Heart left ventricle (tissue), 16 donors: Measurements from ENCODE around the gene OMA1. TPM values are rescaled to one million over a fixed set of nuclear protein-coding genes. Genes with fewer than 3 reads are reported as not detected.

Source experiments
- ATAC-seq, 4 donors: fragments of 200-7000 bp; cut with Tn5 transposase; one replicate each; pipeline ENCODE4 v1.9.1; 2020 to 2022; ENCODE audit warnings: moderate library complexity in 4 of 4, mild to moderate bottlenecking in 3 of 4, moderate number of reproducible peaks in 1 of 4
- DNase-seq, 5 donors: peaks; one replicate each; pipeline ENCODE4 v3.0.0-alpha.2; 2020
- H3K27ac ChIP-seq, 12 donors: fragments of 200-600 bp; sonication (generic) in 4 of 12; one replicate each; pipeline versions ENCODE4 v1.5.0 to v1.8.0; 2016 to 2022; ENCODE audit warnings: mild to moderate bottlenecking in 2 of 12
- H3K27me3 ChIP-seq, 9 donors: fragments of 200-600 bp; sonication (generic) in 2 of 9; one replicate each; pipeline versions ENCODE4 v1.5.1 to v1.8.0; 2016 to 2022; ENCODE audit warnings: mild to moderate bottlenecking in 3 of 9
- H3K36me3 ChIP-seq, 9 donors: fragments of 200-600 bp; sonication (generic) in 2 of 9; one replicate each; pipeline versions ENCODE4 v1.5.0 to v1.8.0; 2018 to 2022; ENCODE audit warnings: mild to moderate bottlenecking in 2 of 9
- H3K4me1 ChIP-seq, 12 donors: fragments of 200-600 bp; sonication (generic) in 4 of 12; one replicate each; pipeline versions ENCODE4 v1.5.0 to v1.8.0; 2016 to 2022; ENCODE audit warnings: mild to moderate bottlenecking in 3 of 12
- H3K4me3 ChIP-seq, 12 donors: fragments of 200-600 bp; sonication (generic) in 4 of 12; one replicate each; pipeline versions ENCODE4 v1.5.0 to v1.8.0; 2017 to 2022; ENCODE audit warnings: mild to moderate bottlenecking in 9 of 12, moderate library complexity in 4 of 12
- H3K9me3 ChIP-seq, 12 donors: fragments of 200-600 bp; sonication (generic) in 4 of 12; one replicate each; pipeline versions ENCODE4 v1.5.0 to v1.8.0; 2016 to 2022; ENCODE audit warnings: mild to moderate bottlenecking in 1 of 12
- POLR2A ChIP-seq, 2 donors: fragments of 450-650 bp; IDR thresholded peaks; one replicate each; pipeline ENCODE4 v1.6.1; 2017; ENCODE audit warnings: antibody characterized with exemption in 2 of 2, mild to moderate bottlenecking in 2 of 2, moderate library complexity in 2 of 2
- WGBS, 4 donors: extraction: QIAGEN DNeasy Blood & Tissue Kit in 2 of 4; methylation state at CpG; one replicate each; pipeline versions ENCODE4 v1.1.5 to v1.1.7; 2013 to 2018; 5-methylcytosine and 5-hydroxymethylcytosine counted together
- intact Hi-C, 10 donors: fragments of 100-400 bp; cut with DNase I; formaldehyde crosslinking; loops; one replicate each; pipeline versions ENCODE4 v1.11.1 to v1.14.2; 2022
- polyA plus RNA-seq, 2 donors: library from polyadenylated mRNA; stranded (reverse); fragments of 200-250 nt; gene quantifications; one replicate each; pipeline ENCODE4 v1.2.3, GENCODE V29; 2013
- total RNA-seq, 9 donors: library from RNA; depleted of rRNA in 2 of 9; stranded (reverse); fragments of >200 nt in 2 of 9; fragmentation: NEBNext Ultra II Directional in 3 of 9; extraction: Animal tissue kit (Norgen Biotek cat#: 25700) in 3 of 9; gene quantifications; one replicate each; pipeline versions ENCODE4 v1.1.0 to v1.2.4, GENCODE V29; 2016 to 2023
- TF ChIP-seq, protein P1 (sequence below), 12 donors: fragments of 200-600 bp; sonication (generic) in 4 of 12; IDR thresholded peaks; one replicate each; pipeline versions ENCODE4 v1.5.0 to v1.8.0; 2018 to 2022; ENCODE audit warnings: antibody characterized with exemption in 12 of 12, mild to moderate bottlenecking in 5 of 12
- donor health status: ischemic (EF 13 %, LVEDD 7.1; RV severe dilation, severe dysfunction).
- donor health status: healthy with polysubstance abuse.
- donor health status: DM: no; HTN: yes; CAD: no.
- donor health status: DM: no; HTN: no; CAD: no.
- donor health status: ischemic (EF 25% LVEDD 6.9; RV normal size, moderate dysfunction).
- donor health status: ischemic (EF 25% LVEDD 5.7; RV mildly dilated, moderate dysfunction).
- donor health status: healthy.
- donor health status: DM: yes; HTN: yes; CAD: no.
- donor health status: ischemic (EF 35%, LVEDD 5.7; RV mildly dilated, moderate dysfunction).
- donor health status: nonischemic (EF 11% LVEDD 7.7; RV severe dilation, severe dysfunction).
- donor health status: DM: yes; HTN: yes; CAD: no.
- donor health status: PGD.
- donor health status: ischemic (EF 29% LVEDD 5.4; RV normal size, mild dysfunction).
- donor health status: nonischemic (EF 23%, LVEDD 6.1; RV moderate dilation, normal function).

Gene OMA1
- total and polyA plus RNA-seq, 11 donors: 9.6 to 44.5 (median 28.2) TPM

DNA sequence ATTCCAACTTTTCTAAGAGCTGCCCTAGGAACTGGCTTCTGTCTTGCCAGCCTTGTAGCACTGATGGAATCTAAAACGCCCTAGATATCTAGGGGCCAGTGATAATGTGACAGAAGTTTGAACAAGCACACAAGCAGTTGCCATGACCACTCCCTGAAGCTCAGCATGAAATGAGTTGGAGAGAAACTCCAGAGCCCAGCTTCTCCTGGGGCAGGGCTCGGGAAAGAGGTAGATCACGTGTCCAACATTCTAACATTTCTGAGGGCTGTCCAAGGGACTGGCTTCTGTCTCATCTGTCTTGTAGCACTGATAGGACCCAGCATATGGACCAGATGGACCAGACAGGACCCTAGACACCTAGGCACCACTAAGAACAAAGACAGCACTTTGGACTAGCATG lies 37.9 kb downstream of the OMA1 start:
- TF ChIP-seq POLR2A (IDR thresholded peaks at IDR 0.05): no peak
- TF ChIP-seq, protein P1, sequence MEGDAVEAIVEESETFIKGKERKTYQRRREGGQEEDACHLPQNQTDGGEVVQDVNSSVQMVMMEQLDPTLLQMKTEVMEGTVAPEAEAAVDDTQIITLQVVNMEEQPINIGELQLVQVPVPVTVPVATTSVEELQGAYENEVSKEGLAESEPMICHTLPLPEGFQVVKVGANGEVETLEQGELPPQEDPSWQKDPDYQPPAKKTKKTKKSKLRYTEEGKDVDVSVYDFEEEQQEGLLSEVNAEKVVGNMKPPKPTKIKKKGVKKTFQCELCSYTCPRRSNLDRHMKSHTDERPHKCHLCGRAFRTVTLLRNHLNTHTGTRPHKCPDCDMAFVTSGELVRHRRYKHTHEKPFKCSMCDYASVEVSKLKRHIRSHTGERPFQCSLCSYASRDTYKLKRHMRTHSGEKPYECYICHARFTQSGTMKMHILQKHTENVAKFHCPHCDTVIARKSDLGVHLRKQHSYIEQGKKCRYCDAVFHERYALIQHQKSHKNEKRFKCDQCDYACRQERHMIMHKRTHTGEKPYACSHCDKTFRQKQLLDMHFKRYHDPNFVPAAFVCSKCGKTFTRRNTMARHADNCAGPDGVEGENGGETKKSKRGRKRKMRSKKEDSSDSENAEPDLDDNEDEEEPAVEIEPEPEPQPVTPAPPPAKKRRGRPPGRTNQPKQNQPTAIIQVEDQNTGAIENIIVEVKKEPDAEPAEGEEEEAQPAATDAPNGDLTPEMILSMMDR (IDR thresholded peaks at IDR 0.05): no peak
- H3K27ac ChIP-seq: no peak overlapping the region
- H3K27me3 ChIP-seq: no peaks in the 10 kb centered on the region
- no peak overlapping the region for H3K4me3 ChIP-seq
- WGBS, 4 donors: 39 to 53% (median 49%) methylated on average over 3 of the region's 3 CpGs
- H3K9me3 ChIP-seq: peaks cover 0 to 14% (median 5%) of the 10 kb centered on the region in 12 donors
- H3K4me1 ChIP-seq: peaks cover 0 to 9% (median 0%) of the 10 kb centered on the region in 12 donors
- DNase-seq (peak in 2 of 5 donors; percentile 23 to 24), ATAC-seq (peak; percentile 65 to 81 (median 76))
- H3K36me3 ChIP-seq: peaks cover 0 to 54% (median 21%) of the 10 kb centered on the region in 9 donors
- intact Hi-C loops: no loop called here

DNA sequence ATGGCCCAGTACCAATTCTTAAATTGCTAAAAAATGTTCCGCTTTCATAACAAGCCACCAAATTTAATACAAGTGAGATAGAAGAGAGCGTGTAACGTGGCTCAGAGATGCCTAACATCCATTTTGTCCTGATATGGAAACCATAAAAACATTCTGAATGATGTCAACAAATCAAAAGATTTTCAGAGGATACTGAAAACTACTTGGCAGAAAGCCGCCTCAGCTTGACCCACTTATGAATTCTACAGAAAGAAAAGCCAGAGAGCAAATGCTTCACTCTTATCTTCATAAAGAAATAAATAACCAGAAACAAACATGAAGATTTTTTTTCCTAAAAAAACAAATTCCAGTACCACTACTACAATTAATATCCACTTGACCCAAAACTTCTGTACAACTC lies 41.2 kb downstream of the OMA1 start:
- Histone ChIP-seq H3K27ac (no peak overlapping the region), H3K9me3 (peaks cover 0 to 1% (median 0%) of the 10 kb centered on the region in 12 donors), H3K4me3 (no peak overlapping the region), H3K27me3 (no peaks in the 10 kb centered on the region), H3K4me1 (peaks cover 0 to 9% (median 0%) of the 10 kb centered on the region in 12 donors), H3K36me3 (peaks cover 0 to 62% (median 10%) of the 10 kb centered on the region in 9 donors)
- ATAC-seq: no peak
- intact Hi-C loops: no loop called here
- no peak for TF ChIP-seq POLR2A (IDR thresholded peaks at IDR 0.05)
- TF ChIP-seq, protein P1 (IDR thresholded peaks at IDR 0.05): no peak
- DNase-seq: no peak
- 67 to 79% (median 74%) methylated on average over 4 of the region's 4 CpGs for WGBS, 4 donors

DNA sequence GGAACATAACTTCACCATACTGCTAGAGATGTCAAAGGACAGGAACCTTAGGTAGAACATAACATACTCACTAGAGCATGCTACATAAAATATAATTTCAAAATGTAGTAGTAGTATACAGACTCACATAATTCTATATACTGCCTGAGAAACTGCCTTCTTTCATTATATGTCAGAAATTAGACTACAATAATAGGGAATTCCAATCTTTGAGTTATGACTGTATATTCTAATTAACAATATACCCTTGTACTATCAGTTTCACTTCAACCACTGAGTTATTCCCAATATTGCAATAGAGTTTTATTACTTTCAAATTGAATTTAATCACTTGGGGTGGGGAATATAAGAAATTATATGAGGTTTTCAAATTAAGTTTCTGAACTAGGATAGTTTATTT lies 44.0 kb downstream of the OMA1 start:
- peaks cover 0 to 52% (median 10%) of the 10 kb centered on the region in 9 donors for H3K36me3 ChIP-seq
- ATAC-seq: no peak
- TF ChIP-seq, protein P1 (IDR thresholded peaks at IDR 0.05): no peak
- TF ChIP-seq POLR2A (IDR thresholded peaks at IDR 0.05): no peak

DNA sequence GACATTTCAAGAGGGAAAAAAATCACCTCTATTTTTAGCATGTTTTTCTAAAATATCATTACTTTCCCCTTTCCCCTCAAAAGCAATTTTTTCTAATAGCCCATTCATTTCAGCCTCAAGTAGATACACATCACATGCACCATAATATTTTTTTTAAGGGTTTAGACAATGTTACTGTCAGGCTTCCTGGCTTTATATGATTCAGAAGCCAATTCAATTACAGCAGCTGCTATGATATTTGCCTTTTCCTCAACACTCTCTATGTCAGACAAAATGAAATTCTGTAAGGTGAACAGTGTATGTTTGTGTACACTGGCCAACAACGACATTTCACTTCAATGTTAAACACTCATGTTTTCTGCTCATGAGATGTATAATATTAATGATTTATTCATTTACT lies 46.5 kb downstream of the OMA1 start:
- Histone ChIP-seq H3K4me1 (peaks cover 0 to 5% (median 0%) of the 10 kb centered on the region in 12 donors), H3K27ac (no peak overlapping the region), H3K9me3 (no peaks in the 10 kb centered on the region), H3K36me3 (peaks cover 0 to 62% (median 17%) of the 10 kb centered on the region in 9 donors), H3K4me3 (no peak overlapping the region), H3K27me3 (no peaks in the 10 kb centered on the region)
- WGBS, 4 donors: 67 to 84% (median 71%) methylated on average over 1 of the region's 1 CpG
- no peak for ATAC-seq
- TF ChIP-seq POLR2A (IDR thresholded peaks at IDR 0.05): no peak
- TF ChIP-seq, protein P1 (IDR thresholded peaks at IDR 0.05): no peak
- intact Hi-C loops: no loop called here
- DNase-seq: no peak

More for the DNA sequence above, 44.0 kb downstream of the OMA1 start:
- no peak overlapping the region for H3K27ac ChIP-seq
- intact Hi-C loops: no loop called here
- H3K4me3 ChIP-seq: no peak overlapping the region
- DNase-seq: no peak
- H3K4me1 ChIP-seq: peaks cover 0 to 5% (median 0%) of the 10 kb centered on the region in 12 donors
- H3K27me3 ChIP-seq: no peaks in the 10 kb centered on the region
- H3K9me3 ChIP-seq: no peaks in the 10 kb centered on the region
